ENCODE data around the gene MPPE1. TPM values are rescaled to one million over a fixed set of nuclear protein-coding genes. Genes with fewer than 3 reads are reported as not detected.

The MPPE1 gene
- total RNA-seq, 4 donors from 2014 or later = 19.5 to 33.8 (median 21.4) TPM

GRCh38 chr18:11882636-11883035 lies 25.5 kb downstream of the MPPE1 start:
- Histone ChIP-seq H3K9me3 (no peaks in the 10 kb centered on the region), H3K4me3 (no peak overlapping the region), H3K36me3 (peaks cover 0 to 82% of the 10 kb centered on the region in 2 donors), H3K4me1 (no peaks in the 10 kb centered on the region), H3K27ac (no peak overlapping the region), H3K27me3 (no peaks in the 10 kb centered on the region)
- TF ChIP-seq EP300 (IDR thresholded peaks at IDR 0.05) = no peak
- no peak for TF ChIP-seq POLR2A (IDR thresholded peaks at IDR 0.05)
- TF ChIP-seq, protein P1, sequence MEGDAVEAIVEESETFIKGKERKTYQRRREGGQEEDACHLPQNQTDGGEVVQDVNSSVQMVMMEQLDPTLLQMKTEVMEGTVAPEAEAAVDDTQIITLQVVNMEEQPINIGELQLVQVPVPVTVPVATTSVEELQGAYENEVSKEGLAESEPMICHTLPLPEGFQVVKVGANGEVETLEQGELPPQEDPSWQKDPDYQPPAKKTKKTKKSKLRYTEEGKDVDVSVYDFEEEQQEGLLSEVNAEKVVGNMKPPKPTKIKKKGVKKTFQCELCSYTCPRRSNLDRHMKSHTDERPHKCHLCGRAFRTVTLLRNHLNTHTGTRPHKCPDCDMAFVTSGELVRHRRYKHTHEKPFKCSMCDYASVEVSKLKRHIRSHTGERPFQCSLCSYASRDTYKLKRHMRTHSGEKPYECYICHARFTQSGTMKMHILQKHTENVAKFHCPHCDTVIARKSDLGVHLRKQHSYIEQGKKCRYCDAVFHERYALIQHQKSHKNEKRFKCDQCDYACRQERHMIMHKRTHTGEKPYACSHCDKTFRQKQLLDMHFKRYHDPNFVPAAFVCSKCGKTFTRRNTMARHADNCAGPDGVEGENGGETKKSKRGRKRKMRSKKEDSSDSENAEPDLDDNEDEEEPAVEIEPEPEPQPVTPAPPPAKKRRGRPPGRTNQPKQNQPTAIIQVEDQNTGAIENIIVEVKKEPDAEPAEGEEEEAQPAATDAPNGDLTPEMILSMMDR (IDR thresholded peaks at IDR 0.05) = no peak
- TF ChIP-seq POLR2AphosphoS5 (IDR thresholded peaks at IDR 0.05) = no peak
- WGBS, 2 donors (ENCODE audit: low coverage in 1 of 2) = 56 to 63% methylated on average over 3 to 4 of the region's 4 CpGs
- no peak for ATAC-seq

DNA sequence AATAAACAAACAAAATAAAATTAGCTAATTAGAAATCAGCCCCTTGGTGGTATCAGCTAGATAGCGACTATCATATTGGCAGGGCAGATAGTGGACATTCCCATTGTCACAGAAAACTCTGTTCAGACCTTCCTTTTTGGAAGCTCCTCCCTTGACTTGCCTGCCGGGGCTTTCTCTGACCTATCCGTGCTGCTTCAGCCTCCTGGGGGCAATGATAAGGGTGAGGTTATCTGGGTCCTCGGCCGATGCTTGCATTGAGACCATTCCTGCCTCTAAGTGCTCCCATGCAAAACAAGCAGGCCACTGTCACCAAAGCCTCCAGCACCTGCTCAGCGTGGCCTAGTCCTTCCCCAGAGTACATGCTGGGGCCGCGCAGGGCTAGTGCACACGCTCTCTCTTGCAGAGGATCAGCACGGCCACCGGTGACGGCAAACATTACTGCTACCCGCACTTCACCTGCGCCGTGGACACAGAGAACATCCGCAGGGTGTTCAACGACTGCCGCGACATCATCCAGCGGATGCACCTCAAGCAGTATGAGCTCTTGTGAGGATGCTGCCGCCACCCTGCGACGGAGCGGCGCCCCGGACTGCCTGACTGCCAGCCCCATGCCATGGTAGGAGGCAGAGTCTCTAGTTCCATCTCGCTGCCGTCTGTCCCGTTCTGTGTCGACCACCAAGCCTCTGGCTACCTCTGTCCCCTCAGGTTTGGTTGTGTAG lies 27.4 kb downstream of the MPPE1 start:
- TF ChIP-seq POLR2A (IDR thresholded peaks at IDR 0.05) (no peak), POLR2AphosphoS5 (IDR thresholded peaks at IDR 0.05) (no peak), EP300 (IDR thresholded peaks at IDR 0.05) (no peak)
- TF ChIP-seq, protein P1 (IDR thresholded peaks at IDR 0.05) = no peak
- no peak for ATAC-seq
- peaks cover 0 to 81% of the 10 kb centered on the region in 2 donors for H3K36me3 ChIP-seq
- H3K27ac ChIP-seq = no peak overlapping the region
- WGBS, 2 donors (ENCODE audit: low coverage in 1 of 2) = 61 to 80% methylated on average over 3 to 4 of the region's 30 CpGs
- H3K27me3 ChIP-seq = no peaks in the 10 kb centered on the region
- H3K4me1 ChIP-seq = no peaks in the 10 kb centered on the region
- no peaks in the 10 kb centered on the region for H3K9me3 ChIP-seq
- no peak overlapping the region for H3K4me3 ChIP-seq

DNA sequence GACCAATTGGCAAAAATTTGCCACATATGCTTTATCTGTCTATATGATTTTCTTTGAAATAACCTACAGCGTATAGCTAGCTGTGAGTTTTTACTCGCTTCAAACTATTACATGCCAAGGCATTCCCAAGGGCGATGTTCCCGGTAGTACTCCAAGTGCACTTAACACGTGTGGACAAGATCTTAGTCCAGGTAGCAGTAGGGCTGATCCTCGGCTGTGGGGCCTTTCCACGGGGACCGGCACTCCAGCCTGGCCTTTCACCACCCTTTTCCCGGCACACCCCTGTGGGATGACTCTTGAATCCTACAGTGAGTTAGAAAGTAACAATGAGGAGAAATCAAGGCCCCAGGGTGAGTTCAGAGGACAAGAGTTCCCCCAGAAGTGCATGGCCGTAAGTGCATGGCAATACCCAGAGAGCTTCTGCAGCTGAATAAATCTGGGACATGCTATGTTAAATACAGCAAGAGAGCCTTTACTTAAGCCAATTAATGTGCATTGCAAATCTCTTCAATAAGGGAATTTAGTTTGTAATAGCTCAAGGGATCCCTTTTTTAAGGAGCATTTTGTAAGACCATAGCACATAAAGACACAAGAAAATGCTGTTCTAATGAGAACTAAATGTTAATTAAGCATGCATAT lies 30.5 kb downstream of the MPPE1 start:
- no peaks in the 10 kb centered on the region for H3K9me3 ChIP-seq
- H3K27me3 ChIP-seq = no peaks in the 10 kb centered on the region
- no peak overlapping the region for H3K4me3 ChIP-seq
- no peak for ATAC-seq
- no peaks in the 10 kb centered on the region for H3K4me1 ChIP-seq
- H3K36me3 ChIP-seq = peaks cover 0 to 81% of the 10 kb centered on the region in 2 donors
- WGBS, 2 donors (ENCODE audit: low coverage in 1 of 2) = 77 to 96% methylated on average over 3 to 9 of the region's 10 CpGs
- no peak overlapping the region for H3K27ac ChIP-seq
- TF ChIP-seq EP300 (IDR thresholded peaks at IDR 0.05) (no peak), POLR2AphosphoS5 (IDR thresholded peaks at IDR 0.05) (no peak), POLR2A (IDR thresholded peaks at IDR 0.05) (no peak)
- TF ChIP-seq, protein P1 (IDR thresholded peaks at IDR 0.05) = no peak

DNA sequence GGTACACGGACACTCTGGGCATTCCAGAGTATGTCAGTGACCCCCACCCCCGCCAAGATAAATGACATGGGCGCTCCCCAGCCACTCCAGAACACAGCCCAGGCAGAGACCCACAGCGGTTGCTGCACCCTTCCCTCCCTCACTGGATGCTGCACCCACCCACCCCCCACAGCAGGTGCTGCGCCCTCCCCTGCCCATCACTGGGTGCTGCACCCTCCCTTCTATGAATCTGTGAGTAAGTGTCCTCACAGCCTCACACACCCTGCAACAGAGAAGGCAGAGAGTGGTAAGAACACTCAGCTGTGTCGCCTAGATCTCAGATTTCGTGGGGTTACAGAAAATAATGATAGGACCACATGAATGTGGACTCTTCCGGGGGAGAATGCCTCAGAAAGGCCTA lies 33.4 kb downstream of the MPPE1 start:
- WGBS, 2 donors (ENCODE audit: low coverage in 1 of 2) = 85 to 100% methylated on average over 1 to 7 of the region's 8 CpGs
- no peaks in the 10 kb centered on the region for H3K4me1 ChIP-seq
- H3K27ac ChIP-seq = no peak overlapping the region
- no peaks in the 10 kb centered on the region for H3K9me3 ChIP-seq
- H3K36me3 ChIP-seq = peaks cover 0 to 63% of the 10 kb centered on the region in 2 donors
- no peaks in the 10 kb centered on the region for H3K27me3 ChIP-seq
- H3K4me3 ChIP-seq = no peak overlapping the region
- TF ChIP-seq POLR2AphosphoS5 (IDR thresholded peaks at IDR 0.05) (no peak), EP300 (IDR thresholded peaks at IDR 0.05) (no peak), POLR2A (IDR thresholded peaks at IDR 0.05) (no peak)
- TF ChIP-seq, protein P1 (IDR thresholded peaks at IDR 0.05) = no peak
- ATAC-seq = peak; percentile 13

All from gastroesophageal sphincter (tissue), 4 donors.